ENCODE results near the gene HS3ST3A1.
"Not testable (repeated sequence)": the region's sequence is repeated elsewhere in the genome, so short reads cannot be mapped to it uniquely, and the experiment has no call there.

The HS3ST3A1 gene

DNA sequence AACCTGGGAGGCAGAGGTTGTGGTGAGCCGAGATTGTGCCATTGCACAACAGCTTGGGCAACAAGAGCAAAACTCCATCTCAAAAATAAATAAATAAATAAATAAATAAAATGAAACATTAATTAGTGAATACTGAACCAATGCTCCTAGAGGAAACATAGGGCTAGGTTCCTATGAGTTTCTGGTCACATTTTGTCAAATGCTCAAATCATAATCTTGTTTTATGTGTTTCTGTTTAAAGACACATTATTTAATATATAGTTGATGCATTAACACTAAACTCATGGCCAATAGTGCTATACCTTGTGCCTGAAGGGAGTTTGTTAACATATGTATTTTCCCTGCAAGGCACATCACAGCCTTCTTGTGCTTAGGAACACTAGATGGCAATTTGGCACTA, 66.8 kb downstream of the HS3ST3A1 start:
- no peak for DNase-seq

DNA sequence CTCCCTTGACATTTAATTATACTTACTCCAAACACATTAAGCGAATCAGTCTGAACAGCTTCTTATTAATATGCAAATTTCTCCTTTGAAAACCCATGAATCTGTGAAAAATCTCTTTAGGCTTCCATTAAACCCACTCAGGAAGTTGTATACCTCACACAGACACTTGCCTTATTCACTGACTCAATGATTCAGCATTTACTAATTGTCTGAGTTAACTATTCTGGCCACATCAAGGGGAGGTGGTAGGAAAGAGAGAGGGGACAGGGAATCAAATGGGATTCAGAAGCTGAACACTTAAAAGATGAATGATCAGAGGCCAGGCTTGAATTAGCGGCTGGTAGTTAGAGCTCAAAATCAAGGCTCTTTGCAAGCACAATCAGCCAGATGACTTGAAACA, 70.0 kb downstream of the HS3ST3A1 start:
- no peak for DNase-seq

GRCh38 chr17:13525876-13526275, 75.9 kb downstream of the HS3ST3A1 start:
- no peak for DNase-seq

DNA sequence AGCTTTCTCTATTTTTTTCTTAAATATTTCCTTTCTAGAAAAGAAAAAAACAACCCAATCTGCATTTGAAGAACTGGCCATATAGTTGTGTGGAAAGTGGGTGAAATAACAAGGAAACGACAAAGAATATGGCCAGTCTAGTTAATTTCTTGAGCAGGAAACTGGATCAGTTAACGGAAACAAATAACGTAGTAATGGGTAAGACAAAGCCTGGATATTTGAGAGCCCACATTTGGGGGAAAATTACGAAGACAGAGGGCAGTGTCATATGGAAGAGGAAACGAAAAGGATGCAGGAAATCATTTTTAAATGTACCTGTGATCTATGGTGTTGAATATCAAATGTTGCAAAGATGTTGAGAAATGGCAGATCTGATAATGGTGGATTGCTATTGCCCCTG, 78.6 kb downstream of the HS3ST3A1 start:
- DNase-seq: no peak

GRCh38 chr17:13522749-13523148, 79.0 kb downstream of the HS3ST3A1 start:
- no peak for DNase-seq

- no peak for DNase-seq
Measured at GRCh38 chr17:13521784-13522183, 79.9 kb downstream of the HS3ST3A1 start.

GRCh38 chr17:13520899-13521572, 80.7 kb downstream of the HS3ST3A1 start:
- DNase-seq: no peak

- no peak for DNase-seq
Measured at GRCh38 chr17:13518261-13519000, 83.3 kb downstream of the HS3ST3A1 start.

GRCh38 chr17:13513039-13513405, 88.7 kb downstream of the HS3ST3A1 start:
- no peak for DNase-seq

GRCh38 chr17:13510062-13510461, 91.7 kb downstream of the HS3ST3A1 start:
- DNase-seq: no peak

GRCh38 chr17:13509527-13509926, 92.2 kb downstream of the HS3ST3A1 start:
- no peak for DNase-seq

DNA sequence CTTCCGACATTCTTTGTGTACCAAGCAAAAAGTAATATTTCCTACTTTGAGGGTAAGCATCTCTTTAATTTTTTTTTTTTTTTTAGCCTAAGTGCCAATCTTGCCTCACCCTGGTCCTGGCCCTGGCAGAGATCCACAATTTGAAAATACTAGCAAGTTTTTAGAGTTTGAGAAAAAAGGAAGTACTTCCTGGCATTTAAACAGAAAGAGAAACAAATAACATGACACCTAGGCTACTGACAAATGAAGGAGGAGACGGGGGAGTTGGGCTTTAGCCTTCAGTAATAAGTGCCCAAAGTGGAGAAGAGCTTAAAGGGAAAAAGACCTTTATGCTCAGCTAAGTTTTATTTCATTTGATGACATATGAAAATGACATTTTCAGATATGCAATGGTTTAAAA, 92.8 kb downstream of the HS3ST3A1 start:
- no peak for DNase-seq

- DNase-seq: no peak
Measured at GRCh38 chr17:13503526-13503925, 98.2 kb downstream of the HS3ST3A1 start.

DNA sequence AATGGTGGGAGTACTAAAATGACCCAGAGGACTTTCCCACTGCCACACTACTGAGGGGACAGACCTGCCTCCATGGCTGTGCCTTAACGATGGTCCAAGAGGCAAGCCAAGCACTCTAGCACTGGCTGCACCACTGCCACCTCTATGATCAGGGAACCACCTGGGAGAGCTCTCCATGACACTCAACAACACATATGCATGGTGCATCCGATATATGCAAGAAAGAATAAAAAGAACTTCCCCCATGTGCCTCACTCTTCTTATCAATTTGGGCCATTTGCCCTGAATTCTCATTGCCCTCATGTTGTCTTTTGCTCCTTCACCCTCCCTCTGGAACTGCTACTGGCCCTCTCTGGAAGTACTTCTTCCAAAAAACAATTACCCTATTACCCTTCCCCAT, 99.5 kb downstream of the HS3ST3A1 start:
- DNase-seq: no peak

DNA sequence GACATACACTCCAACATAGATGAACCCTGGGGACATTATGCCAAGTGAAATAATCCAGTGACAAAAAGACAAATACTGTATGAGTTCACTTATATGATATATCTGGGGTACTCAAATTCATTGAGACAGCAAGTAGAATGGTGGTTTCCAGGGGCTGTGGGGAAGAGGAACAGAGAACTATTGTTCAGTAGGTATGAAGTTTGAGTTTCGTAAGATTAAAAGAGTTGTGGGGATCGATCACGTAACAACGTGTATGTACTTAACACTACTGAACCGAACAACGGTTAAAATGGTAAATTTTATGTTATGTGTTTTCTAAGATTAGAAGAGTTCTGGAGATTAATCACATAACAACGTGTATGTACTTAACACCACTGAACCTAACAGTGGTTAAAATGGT, 100.8 kb downstream of the HS3ST3A1 start:
- DNase-seq: no peak

DNA sequence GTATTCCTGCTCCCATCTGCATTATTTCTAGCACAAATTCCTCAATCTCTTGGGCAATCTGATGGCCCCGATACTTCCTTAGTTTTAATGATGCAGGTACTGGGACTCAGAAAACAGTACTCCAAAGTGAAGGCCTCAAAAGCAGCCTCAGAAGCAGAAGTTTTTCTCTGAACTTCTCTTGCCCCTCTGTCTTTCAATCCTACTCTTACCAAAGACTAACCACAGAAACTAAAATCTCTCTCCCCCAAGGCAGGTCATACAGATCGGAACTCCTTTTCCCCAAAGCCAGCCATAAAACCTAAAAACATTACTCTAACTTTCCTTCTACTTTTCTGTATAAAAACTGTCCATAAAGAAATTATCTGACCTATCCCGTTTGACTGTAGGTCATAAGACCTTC, 103.5 kb downstream of the HS3ST3A1 start:
- DNase-seq: no peak

DNA sequence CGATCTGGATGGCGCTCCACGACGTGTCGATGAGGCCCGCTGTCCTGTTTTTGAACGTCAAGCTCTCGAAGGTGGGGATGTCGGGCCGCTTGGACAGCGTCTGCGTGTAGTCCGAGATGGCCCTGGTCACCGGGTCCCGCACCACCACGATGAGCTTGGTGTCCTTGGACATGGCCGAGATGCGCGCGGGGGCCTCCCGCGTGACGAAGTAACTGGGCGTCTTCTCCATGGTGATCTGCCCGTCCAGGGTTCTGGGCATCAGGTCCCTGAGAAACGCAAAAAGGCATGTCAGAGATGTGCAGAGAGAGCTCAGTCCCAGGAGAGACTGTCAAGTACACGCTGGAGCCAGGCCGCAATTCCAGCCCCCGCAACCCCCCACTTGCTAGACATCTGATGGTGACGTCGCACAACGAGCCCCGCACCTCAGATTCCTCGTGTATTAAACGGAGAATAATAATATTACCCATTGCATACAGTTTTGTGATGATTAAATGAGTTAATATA, 105.1 kb downstream of the HS3ST3A1 start:
- DNase-seq: not testable (repeated sequence)

DNA sequence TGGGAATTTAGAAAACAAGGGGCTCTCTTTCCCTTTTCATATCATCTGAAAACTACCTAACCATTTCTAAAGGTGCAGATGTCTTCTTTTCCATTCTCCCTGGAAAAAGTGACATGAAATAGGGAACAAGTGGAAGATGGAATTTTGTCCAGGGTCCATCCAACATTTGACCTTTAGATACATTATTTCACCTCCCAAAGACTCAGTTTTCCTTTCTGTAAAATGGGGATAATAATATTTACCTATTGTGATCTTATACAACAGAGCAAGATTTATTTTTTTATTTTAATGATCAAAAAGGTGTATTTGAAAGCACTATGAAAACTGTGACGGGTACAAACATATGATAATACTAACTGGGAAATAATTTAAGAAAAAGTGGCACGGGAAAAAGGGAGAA, 106.3 kb downstream of the HS3ST3A1 start:
- no peak for DNase-seq

DNA sequence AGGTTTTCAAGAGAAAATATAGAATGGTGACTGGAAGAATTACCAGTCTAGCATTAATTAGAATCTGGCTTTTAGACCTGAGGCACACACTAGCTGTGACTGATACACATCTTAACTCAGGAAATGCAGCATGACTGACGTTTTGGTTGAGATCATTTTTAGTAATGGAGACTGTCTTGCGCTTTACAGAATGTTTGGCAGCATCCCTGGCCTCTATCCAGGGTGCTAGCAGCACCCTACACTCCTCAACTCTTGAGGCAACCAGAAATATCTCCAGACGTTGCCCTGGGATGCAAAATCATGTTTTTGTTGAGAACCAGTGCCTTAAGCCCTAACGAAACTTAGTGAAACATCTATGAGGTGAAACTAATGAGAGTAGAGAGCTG, 109.0 kb downstream of the HS3ST3A1 start:
- DNase-seq: no peak

- no peak for DNase-seq
Measured at GRCh38 chr17:13491916-13492736, 109.6 kb downstream of the HS3ST3A1 start.

DNA sequence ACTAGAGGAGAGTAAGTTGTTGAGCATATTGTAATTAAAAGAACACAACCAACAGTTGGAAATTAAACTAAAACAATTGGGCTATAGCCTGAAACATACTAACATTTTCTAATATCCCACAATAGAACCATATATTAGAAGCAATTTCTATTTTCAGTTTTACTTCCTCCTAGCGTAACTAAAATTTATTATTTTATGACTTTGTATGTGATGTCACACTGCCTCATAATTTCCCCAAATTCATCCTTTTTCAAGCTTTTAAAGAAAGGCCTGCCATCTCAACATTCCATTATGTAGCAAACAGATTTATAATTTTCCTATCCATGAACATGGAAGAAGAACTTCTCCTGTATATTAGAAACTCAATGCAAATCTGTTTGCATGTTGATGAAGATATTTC, 110.2 kb downstream of the HS3ST3A1 start:
- no peak for DNase-seq

GRCh38 chr17:13490906-13491482, 110.7 kb downstream of the HS3ST3A1 start:
- DNase-seq: no peak

GRCh38 chr17:13490427-13490826, 111.3 kb downstream of the HS3ST3A1 start:
- DNase-seq: no peak

Data from DMS79 treated with DMSO at 0.1 percent for 48 hours (cell line).